Neural cell (in vitro differentiated cells): ENCODE measurements around the gene SV2C. TPM values are rescaled to one million over a fixed set of nuclear protein-coding genes. Genes with fewer than 3 reads are reported as not detected.

Experiments
- H2AFZ ChIP-seq: fragments of 200-600, 300-800 bp; sonication (generic), shearing (Covaris generic); 2 replicates; pipeline ENCODE4 v1.6.0; 2014; ENCODE audit warnings: low read depth, mild to moderate bottlenecking, antibody characterized with exemption, low read length, moderate library complexity
- H3F3A ChIP-seq: fragments of 200-600 bp; shearing (Covaris generic); 2 replicates; pipeline ENCODE4 v1.6.1; 2016; ENCODE audit warnings: mild to moderate bottlenecking, moderate library complexity, mixed read lengths, antibody characterized with exemption, low read length; ENCODE audit not compliant: insufficient read depth, poor library complexity, severe bottlenecking
- H3K27ac ChIP-seq: fragments of 200-600, 300-800 bp; sonication (generic), shearing (Covaris generic); 2 replicates; pipeline ENCODE4 v1.5.1; 2014; ENCODE audit warnings: mild to moderate bottlenecking, low read length, moderate library complexity
- H3K27me3 ChIP-seq: fragments of 300-800, 200-600 bp; sonication (generic), shearing (Covaris generic); 2 replicates; pipeline ENCODE4 v1.6.0; 2014; ENCODE audit warnings: mild to moderate bottlenecking, low read depth, low read length, moderate library complexity; ENCODE audit not compliant: insufficient read depth
- H3K36me3 ChIP-seq: fragments of 300-800, 200-600 bp; sonication (generic), shearing (Covaris generic); 2 replicates; pipeline ENCODE4 v1.5.1; 2014; ENCODE audit warnings: mild to moderate bottlenecking, antibody characterized with exemption, low read length, moderate library complexity; ENCODE audit not compliant: insufficient read depth
- H3K4me2 ChIP-seq: fragments of 300-800, 200-600 bp; sonication (generic), shearing (Covaris generic); 2 replicates; pipeline ENCODE4 v1.6.0; 2014; ENCODE audit warnings: mild to moderate bottlenecking, low read length
- H3K4me3 ChIP-seq: fragments of 300-800, 200-600 bp; sonication (generic), shearing (Covaris generic); 2 replicates; pipeline ENCODE4 v1.5.1; 2014; ENCODE audit warnings: mild to moderate bottlenecking, low read length, moderate library complexity
- H3K79me2 ChIP-seq: fragments of 200-600 bp; shearing (Covaris generic); replicated peaks from 2 replicates; pipeline ENCODE4 v1.6.0; 2014; ENCODE audit warnings: mild to moderate bottlenecking, low read length, moderate library complexity; ENCODE audit not compliant: insufficient read depth
- H3K9ac ChIP-seq: fragments of 300-800, 200-600 bp; sonication (generic), shearing (Covaris generic); 2 replicates; pipeline ENCODE4 v1.6.1; 2016; ENCODE audit warnings: mild to moderate bottlenecking, low read length, mixed read lengths
- H3K9me2 ChIP-seq: fragments of 200-600 bp; shearing (Covaris generic); 2 replicates; pipeline ENCODE4 v1.6.1; 2016; ENCODE audit warnings: mild to moderate bottlenecking, low read length, mixed read lengths; ENCODE audit not compliant: insufficient read depth
- H3K9me3 ChIP-seq: fragments of 200-600, 300-800 bp; sonication (generic), shearing (Covaris generic); 2 replicates; pipeline ENCODE4 v1.6.1; 2016; ENCODE audit warnings: mild to moderate bottlenecking, mixed run types, low read length, moderate library complexity, mixed read lengths
- H4K20me1 ChIP-seq: fragments of 200-600 bp; shearing (Covaris generic); 2 replicates; pipeline ENCODE4 v1.6.1; 2016; ENCODE audit warnings: mild to moderate bottlenecking, mixed run types; ENCODE audit not compliant: insufficient read depth
- EP300 ChIP-seq: fragments of 450-650 bp; conservative IDR thresholded peaks from 2 replicates; pipeline ENCODE4 v1.6.1; 2014; ENCODE audit warnings: antibody characterized with exemption, mild to moderate bottlenecking, moderate library complexity; ENCODE audit not compliant: poor library complexity, severe bottlenecking
- MXI1 ChIP-seq: fragments of 450-650 bp; conservative IDR thresholded peaks from 2 replicates; pipeline ENCODE4 v1.6.1; 2014; ENCODE audit warnings: antibody characterized with exemption, mild to moderate bottlenecking; ENCODE audit not compliant: poor library complexity, severe bottlenecking
- RAD21 ChIP-seq: fragments of 450-650 bp; conservative IDR thresholded peaks from 2 replicates; pipeline ENCODE4 v1.6.1; 2014; ENCODE audit warnings: antibody characterized with exemption, mild to moderate bottlenecking, moderate library complexity
- SMC3 ChIP-seq: fragments of 450-650 bp; conservative IDR thresholded peaks from 2 replicates; pipeline ENCODE4 v1.6.1; 2014; ENCODE audit warnings: antibody characterized with exemption, mild to moderate bottlenecking, moderate library complexity; ENCODE audit not compliant: poor library complexity
- TAF1 ChIP-seq: IDR thresholded peaks from 2 replicates; pipeline ENCODE4 v1.6.1; 2012; ENCODE audit warnings: low read depth
- polyA plus RNA-seq: library from polyadenylated mRNA; depleted of rRNA; stranded (reverse); fragments of >200 nt; gene quantifications from 2 replicates; pipeline ENCODE4 v1.2.3, GENCODE V29; 2014
- TF ChIP-seq, protein P1 (sequence below): IDR thresholded peaks from 2 replicates; pipeline ENCODE4 v1.6.1; 2012; ENCODE audit warnings: borderline replicate concordance
- TF ChIP-seq, protein P2 (sequence below): fragments of 450-650 bp; IDR thresholded peaks from 2 replicates; pipeline ENCODE4 v1.5.1; 2014; ENCODE audit warnings: antibody characterized with exemption, mild to moderate bottlenecking, moderate library complexity; ENCODE audit not compliant: poor library complexity, severe bottlenecking

The SV2C gene
- polyA plus RNA-seq, 1 donor from 2014 or later: 0.45 TPM

GRCh38 chr5:76163111-76163628 lies 80.0 kb downstream of the SV2C start:
- no peak overlapping the region for H2AFZ ChIP-seq
- H3K9me3 ChIP-seq: no peaks in the 10 kb centered on the region
- no peaks in the 10 kb centered on the region for H3F3A ChIP-seq
- H4K20me1 ChIP-seq: no peaks in the 10 kb centered on the region
- no peaks in the 10 kb centered on the region for H3K36me3 ChIP-seq
- TF ChIP-seq, protein P1, sequence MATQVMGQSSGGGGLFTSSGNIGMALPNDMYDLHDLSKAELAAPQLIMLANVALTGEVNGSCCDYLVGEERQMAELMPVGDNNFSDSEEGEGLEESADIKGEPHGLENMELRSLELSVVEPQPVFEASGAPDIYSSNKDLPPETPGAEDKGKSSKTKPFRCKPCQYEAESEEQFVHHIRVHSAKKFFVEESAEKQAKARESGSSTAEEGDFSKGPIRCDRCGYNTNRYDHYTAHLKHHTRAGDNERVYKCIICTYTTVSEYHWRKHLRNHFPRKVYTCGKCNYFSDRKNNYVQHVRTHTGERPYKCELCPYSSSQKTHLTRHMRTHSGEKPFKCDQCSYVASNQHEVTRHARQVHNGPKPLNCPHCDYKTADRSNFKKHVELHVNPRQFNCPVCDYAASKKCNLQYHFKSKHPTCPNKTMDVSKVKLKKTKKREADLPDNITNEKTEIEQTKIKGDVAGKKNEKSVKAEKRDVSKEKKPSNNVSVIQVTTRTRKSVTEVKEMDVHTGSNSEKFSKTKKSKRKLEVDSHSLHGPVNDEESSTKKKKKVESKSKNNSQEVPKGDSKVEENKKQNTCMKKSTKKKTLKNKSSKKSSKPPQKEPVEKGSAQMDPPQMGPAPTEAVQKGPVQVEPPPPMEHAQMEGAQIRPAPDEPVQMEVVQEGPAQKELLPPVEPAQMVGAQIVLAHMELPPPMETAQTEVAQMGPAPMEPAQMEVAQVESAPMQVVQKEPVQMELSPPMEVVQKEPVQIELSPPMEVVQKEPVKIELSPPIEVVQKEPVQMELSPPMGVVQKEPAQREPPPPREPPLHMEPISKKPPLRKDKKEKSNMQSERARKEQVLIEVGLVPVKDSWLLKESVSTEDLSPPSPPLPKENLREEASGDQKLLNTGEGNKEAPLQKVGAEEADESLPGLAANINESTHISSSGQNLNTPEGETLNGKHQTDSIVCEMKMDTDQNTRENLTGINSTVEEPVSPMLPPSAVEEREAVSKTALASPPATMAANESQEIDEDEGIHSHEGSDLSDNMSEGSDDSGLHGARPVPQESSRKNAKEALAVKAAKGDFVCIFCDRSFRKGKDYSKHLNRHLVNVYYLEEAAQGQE: no peak
- TF ChIP-seq SMC3 (no peak), TAF1 (no peak), MXI1 (no peak), EP300 (no peak), RAD21 (no peak)
- TF ChIP-seq, protein P2, sequence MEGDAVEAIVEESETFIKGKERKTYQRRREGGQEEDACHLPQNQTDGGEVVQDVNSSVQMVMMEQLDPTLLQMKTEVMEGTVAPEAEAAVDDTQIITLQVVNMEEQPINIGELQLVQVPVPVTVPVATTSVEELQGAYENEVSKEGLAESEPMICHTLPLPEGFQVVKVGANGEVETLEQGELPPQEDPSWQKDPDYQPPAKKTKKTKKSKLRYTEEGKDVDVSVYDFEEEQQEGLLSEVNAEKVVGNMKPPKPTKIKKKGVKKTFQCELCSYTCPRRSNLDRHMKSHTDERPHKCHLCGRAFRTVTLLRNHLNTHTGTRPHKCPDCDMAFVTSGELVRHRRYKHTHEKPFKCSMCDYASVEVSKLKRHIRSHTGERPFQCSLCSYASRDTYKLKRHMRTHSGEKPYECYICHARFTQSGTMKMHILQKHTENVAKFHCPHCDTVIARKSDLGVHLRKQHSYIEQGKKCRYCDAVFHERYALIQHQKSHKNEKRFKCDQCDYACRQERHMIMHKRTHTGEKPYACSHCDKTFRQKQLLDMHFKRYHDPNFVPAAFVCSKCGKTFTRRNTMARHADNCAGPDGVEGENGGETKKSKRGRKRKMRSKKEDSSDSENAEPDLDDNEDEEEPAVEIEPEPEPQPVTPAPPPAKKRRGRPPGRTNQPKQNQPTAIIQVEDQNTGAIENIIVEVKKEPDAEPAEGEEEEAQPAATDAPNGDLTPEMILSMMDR: no peak
- H3K4me3 ChIP-seq: no peak overlapping the region
- no peak overlapping the region for H3K4me2 ChIP-seq
- H3K79me2 ChIP-seq: no peaks in the 10 kb centered on the region
- no peak overlapping the region for H3K9ac ChIP-seq
- H3K27me3 ChIP-seq: no peaks in the 10 kb centered on the region
- H3K9me2 ChIP-seq: no peaks in the 10 kb centered on the region
- H3K27ac ChIP-seq: no peak overlapping the region

DNA sequence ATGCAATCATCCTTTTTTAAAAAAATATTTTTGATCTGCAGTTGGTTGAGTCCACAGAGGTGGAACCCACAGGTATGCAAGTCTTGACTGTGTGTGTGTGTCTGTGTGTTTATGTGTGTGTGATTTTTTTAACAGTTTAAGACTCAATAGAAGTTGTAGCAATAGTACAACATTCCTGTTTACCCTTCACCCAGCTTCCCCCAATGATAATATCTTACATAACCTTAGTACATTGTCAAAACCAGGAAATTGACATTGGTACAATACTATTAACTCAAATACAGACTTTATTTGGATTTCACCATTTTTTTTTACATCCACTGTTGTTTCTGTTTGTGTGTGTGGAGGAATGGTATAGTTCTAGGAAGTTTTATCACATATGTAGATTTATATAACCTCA lies 81.8 kb downstream of the SV2C start:
- no peaks in the 10 kb centered on the region for H3K9me2 ChIP-seq
- H4K20me1 ChIP-seq: no peaks in the 10 kb centered on the region
- no peak overlapping the region for H3K4me2 ChIP-seq
- no peak overlapping the region for H3K9ac ChIP-seq
- no peak overlapping the region for H3K27ac ChIP-seq
- TF ChIP-seq, protein P1: no peak
- TF ChIP-seq RAD21: no peak
- H3K27me3 ChIP-seq: no peaks in the 10 kb centered on the region
- H3F3A ChIP-seq: no peaks in the 10 kb centered on the region
- no peaks in the 10 kb centered on the region for H3K36me3 ChIP-seq
- H2AFZ ChIP-seq: no peak overlapping the region
- no peak overlapping the region for H3K4me3 ChIP-seq
- H3K79me2 ChIP-seq: no peaks in the 10 kb centered on the region
- H3K9me3 ChIP-seq: no peaks in the 10 kb centered on the region
